ENCODE measurements around the gene EIF4G2. TPM values are rescaled to one million over a fixed set of nuclear protein-coding genes. Genes with fewer than 3 reads are reported as not detected.
A peak's percentile ranks its signal among the peaks of the same experiment; 100 is the strongest.

The EIF4G2 gene
- total and polyA plus RNA-seq, 2 of the 8 experiments (the other 6 are each of a cell fraction or from before 2014, with no cell fraction given), result 438 to 964 TPM

- no peak for DNase-seq (ENCODE audit: low read depth in 1 of 2, low spot score in 2 of 2)
- Histone ChIP-seq H3K14ac (ENCODE audit: insufficient read length) (no peak overlapping the region), H3K9me3 (ENCODE audit: insufficient read depth in 2 of 2, low read depth in 1 of 2, low read length in 1 of 2) (no peaks in the 10 kb centered on the region), H2BK120ac (replicated peaks; ENCODE audit: low read depth, low read length) (no peak overlapping the region), H2AFZ (ENCODE audit: low read length) (no peak overlapping the region), H2BK15ac (ENCODE audit: low read length) (no peak overlapping the region), H4K91ac (replicated peaks; ENCODE audit: insufficient read length, low read length) (no peak overlapping the region), H2BK5ac (ENCODE audit: low read depth, low read length) (no peak overlapping the region), H2BK20ac (ENCODE audit: low read length) (no peak overlapping the region), H3K36me3 (ENCODE audit: control insufficient read depth in 2 of 4, insufficient read depth in 4 of 4, low read length in 3 of 4) (no peaks in the 10 kb centered on the region), H3K4me3 (ENCODE audit: extremely low read depth in 1 of 4, insufficient read depth in 2 of 4, low read depth in 3 of 4, low read length in 4 of 4) (no peak overlapping the region), H3K9ac (replicated peaks in 1 of 4; ENCODE audit: extremely low read depth in 1 of 4, low read depth in 3 of 4, low read length in 3 of 4) (no peak overlapping the region), H3K23ac (ENCODE audit: insufficient read length) (no peak overlapping the region), H3K23me2 (ENCODE audit: low read depth, low read length) (no peaks in the 10 kb centered on the region), H4K5ac (ENCODE audit: insufficient read length, low read depth, low read length) (no peak overlapping the region), H3K27me3 (replicated peaks in 1 of 4; ENCODE audit: control insufficient read depth in 3 of 4, extremely low read depth in 1 of 4, insufficient read depth in 3 of 4, low read length in 3 of 4) (no peaks in the 10 kb centered on the region), H2AK5ac (ENCODE audit: low read depth, low read length) (no peak overlapping the region), H3K27ac (ENCODE audit: low read depth, low read length) (no peak overlapping the region), H3K56ac (replicated peaks; ENCODE audit: insufficient read length, low read depth, low read length) (no peak overlapping the region), H2BK12ac (ENCODE audit: low read depth, low read length) (no peak overlapping the region), H3K79me2 (ENCODE audit: control insufficient read depth in 1 of 2, insufficient read depth in 2 of 2, low read length in 2 of 2) (no peaks in the 10 kb centered on the region), H3K18ac (ENCODE audit: extremely low read depth, low read length) (no peak overlapping the region), H4K20me1 (replicated peaks in 1 of 2; ENCODE audit: control insufficient read depth in 1 of 2, insufficient read depth in 2 of 2, low read length in 2 of 2) (no peaks in the 10 kb centered on the region), H3K4me1 (replicated peaks in 1 of 4; ENCODE audit: control insufficient read depth in 3 of 4, insufficient read depth in 4 of 4, low read length in 3 of 4) (peaks cover 0 to 3% (median 1%) of the 10 kb centered on the region in 4 experiments; a peak in 4 of 7 replicates), H3K79me1 (ENCODE audit: low read depth, low read length) (no peaks in the 10 kb centered on the region), H3K4me2 (ENCODE audit: insufficient read depth in 1 of 2, low read depth in 2 of 2, low read length in 2 of 2) (no peak overlapping the region), H3K4ac (replicated peaks; ENCODE audit: insufficient read length, low read depth, low read length) (no peak overlapping the region), H4K8ac (ENCODE audit: extremely low read depth, insufficient read depth, low read length) (peak overlapping the region; percentile 66; the same call in 1 of the 2 replicates)
- ChIA-PET POLR2A (ENCODE audit: partially characterized antibody) (interaction anchor here (0.5 to 28.5 kb wide), 4 partner anchors 12 to 50 kb away, joined by 3 to 595 read pairs (median 34); partner anchors contain the start of gene EIF4G2), CTCF (ENCODE audit: partially characterized antibody) (interaction anchor here (0.7 to 7.9 kb wide), 3 partner anchors 13 to 147 kb away, joined by 3 to 64 read pairs (median 3); no protein-coding TSS in a partner anchor)
- 88% methylated on average over 5 of the region's 5 CpGs; no CpG with 5 or more reads in 1 of the 2 experiments for WGBS, 2 experiments (ENCODE audit: extremely low coverage in 1 of 2, insufficient coverage in 1 of 2, insufficient read length in 1 of 2, insufficient replicate concordance in 2 of 2, low coverage in 1 of 2, low lambda C conversion rate in 2 of 2, missing lambda C conversion rate in 1 of 2)
- no peak for TF ChIP-seq ATF3 (IDR thresholded peaks at IDR 0.05; ENCODE audit: insufficient read depth, low read depth, low read length)
- no peak for TF ChIP-seq MAX (IDR thresholded peaks at IDR 0.05)
- TF ChIP-seq CREB1 (IDR thresholded peaks at IDR 0.05), result no peak
- no peak for TF ChIP-seq BACH1 (IDR thresholded peaks at IDR 0.05; ENCODE audit: low read length)
- TF ChIP-seq KDM1A (IDR thresholded peaks at IDR 0.05; ENCODE audit: borderline replicate concordance, low read length), result no peak
- no peak for TF ChIP-seq JUN (IDR thresholded peaks at IDR 0.05; ENCODE audit: low read depth, low read length)
- TF ChIP-seq CHD1 (IDR thresholded peaks at IDR 0.05; ENCODE audit: low read depth, low read length), result no peak
- FAIRE-seq, result no peak
Observed at GRCh38 chr11:10786451-10786850, 22.3 kb downstream of the EIF4G2 start.

Data from H1 (cell line).